CD4-positive, alpha-beta T cell treated with Interleukin-4 for 1 hour (primary cell): ENCODE measurements around the gene ACAP1.

ENCODE experiments used
- DNase-seq, 2 donors: peaks; one replicate each; pipeline ENCODE4 v3.0.0-alpha.2; 2020 to 2022

ACAP1 gene, protein sequence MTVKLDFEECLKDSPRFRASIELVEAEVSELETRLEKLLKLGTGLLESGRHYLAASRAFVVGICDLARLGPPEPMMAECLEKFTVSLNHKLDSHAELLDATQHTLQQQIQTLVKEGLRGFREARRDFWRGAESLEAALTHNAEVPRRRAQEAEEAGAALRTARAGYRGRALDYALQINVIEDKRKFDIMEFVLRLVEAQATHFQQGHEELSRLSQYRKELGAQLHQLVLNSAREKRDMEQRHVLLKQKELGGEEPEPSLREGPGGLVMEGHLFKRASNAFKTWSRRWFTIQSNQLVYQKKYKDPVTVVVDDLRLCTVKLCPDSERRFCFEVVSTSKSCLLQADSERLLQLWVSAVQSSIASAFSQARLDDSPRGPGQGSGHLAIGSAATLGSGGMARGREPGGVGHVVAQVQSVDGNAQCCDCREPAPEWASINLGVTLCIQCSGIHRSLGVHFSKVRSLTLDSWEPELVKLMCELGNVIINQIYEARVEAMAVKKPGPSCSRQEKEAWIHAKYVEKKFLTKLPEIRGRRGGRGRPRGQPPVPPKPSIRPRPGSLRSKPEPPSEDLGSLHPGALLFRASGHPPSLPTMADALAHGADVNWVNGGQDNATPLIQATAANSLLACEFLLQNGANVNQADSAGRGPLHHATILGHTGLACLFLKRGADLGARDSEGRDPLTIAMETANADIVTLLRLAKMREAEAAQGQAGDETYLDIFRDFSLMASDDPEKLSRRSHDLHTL

DNA sequence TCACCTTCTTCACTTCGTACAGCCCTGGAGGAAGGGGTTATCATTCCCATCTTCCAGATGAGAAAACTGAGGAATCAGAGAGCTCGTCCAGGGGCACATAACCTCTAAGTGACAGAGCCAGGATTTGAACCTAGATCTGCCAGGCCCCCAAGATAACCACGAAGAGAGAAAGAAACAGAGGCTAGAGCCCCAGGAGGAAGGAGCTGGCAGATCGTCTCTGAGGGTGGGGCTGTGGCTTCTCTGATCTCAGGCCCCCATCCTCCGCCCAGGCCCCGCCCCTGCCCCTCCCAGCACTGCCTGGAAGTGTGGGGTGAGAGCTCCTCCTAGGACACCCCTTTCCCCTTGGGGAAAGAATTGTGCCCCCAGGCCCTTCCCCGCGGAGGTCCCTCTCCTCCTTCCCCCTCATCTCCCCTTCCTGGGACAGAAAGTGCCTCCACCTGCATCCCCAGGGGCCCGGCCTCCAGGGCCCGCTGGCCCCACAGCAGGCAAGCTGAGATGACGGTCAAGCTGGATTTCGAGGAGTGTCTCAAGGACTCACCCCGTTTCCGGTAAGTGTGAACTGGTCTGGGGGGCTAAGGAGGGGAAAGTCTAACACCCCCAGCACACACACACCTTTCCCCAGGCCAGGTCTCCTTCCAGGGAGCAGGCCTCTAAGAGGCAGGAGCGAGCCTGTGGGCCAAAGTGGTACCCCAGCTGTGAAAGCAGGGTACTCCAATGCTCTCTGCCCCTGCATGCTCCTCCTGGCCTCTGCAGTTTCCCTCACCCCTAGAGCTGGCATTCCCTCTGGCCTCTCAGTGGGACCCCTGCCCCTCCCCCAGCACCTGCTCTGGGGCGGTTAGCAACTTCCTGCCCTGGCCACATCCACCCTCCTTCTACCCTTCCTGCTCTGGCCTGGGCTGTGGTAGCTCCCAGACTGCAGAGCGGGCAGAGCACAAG is at the start of gene ACAP1:
ACAP1 (plus strand) TSS at position 290 of the 936 bp plus-strand sequence; CDS start at position 496, 206 bp downstream.
- peak; percentile 84 to 87 for DNase-seq

DNA sequence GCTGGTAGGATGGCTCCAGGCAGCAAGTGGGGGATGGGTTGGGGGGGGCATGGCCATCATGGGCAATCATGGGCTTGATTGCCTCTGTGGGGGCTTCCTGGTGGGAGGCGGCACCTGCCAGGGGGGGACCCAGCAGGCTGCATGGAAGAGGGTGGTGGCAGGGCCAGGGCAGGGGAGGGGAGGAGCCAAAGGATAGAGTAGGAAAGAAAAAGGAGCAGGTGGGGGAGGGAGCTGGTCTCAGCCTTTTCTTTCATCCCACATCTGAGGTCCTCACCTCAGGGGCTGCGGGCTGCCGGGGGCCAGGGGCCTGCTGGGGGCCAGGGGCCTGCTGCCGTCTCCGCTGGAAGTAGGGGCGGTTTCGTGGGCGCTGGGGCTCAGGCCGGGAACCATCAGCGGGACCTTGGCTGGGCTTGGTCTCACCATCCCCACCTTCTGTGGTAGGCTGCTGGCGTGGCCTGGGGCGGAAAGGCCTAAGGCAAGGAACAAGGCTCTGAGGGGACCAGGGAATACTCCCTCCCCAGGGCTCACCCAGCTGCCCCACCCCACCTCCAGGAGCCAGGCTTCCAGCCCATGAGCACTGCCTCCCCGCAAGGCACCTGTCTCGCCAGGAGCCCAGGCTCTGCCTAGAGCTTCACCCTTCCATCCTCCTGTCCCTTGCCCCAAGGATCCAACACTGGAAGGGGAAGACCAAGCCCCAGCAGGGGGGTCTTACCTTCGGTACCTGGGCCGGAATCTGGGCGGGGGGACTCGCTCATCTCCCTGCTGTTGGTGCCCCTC is 46.9 kb upstream of the ACAP1 start:
- DNase-seq: no peak

DNA sequence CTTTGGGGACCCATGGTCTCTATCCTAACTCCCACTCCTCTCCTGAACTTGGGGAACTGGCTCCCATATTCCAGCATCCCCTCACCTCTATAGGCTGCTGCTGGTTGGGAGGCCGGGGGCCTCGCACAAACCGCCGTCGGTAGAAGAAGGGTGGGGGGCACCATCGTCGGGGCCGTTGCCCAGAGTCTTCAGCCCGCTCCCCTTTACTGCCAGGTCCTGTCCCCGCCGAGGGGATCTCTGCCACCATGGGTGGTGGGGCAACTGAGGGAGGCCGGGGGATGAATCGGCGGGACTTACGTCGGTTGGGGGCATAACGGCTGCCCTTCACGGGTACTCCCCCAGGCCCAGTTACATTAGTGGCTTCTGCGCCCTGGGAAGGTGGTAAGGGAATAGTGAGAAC is 46.2 kb upstream of the ACAP1 start:
- DNase-seq: no peak

DNA sequence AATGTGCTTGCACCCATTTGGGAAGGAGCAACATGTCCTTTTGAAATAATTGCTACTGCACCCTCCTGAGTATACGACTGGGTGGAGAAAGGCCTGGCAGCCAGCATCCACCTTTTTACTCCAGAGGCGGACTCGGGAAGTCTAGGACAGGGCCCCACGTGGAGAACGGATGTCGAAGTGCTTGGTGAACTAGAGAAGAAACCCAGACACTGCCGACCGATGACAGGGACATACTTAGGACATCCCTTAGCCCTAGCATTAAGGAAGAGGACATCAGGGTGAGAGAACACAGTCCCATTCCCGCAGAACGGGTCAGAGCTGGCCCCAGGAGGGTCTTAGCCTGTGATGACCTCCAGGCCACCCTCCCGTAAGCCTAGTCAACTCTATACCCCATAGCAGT is 45.6 kb upstream of the ACAP1 start:
- no peak for DNase-seq

DNA sequence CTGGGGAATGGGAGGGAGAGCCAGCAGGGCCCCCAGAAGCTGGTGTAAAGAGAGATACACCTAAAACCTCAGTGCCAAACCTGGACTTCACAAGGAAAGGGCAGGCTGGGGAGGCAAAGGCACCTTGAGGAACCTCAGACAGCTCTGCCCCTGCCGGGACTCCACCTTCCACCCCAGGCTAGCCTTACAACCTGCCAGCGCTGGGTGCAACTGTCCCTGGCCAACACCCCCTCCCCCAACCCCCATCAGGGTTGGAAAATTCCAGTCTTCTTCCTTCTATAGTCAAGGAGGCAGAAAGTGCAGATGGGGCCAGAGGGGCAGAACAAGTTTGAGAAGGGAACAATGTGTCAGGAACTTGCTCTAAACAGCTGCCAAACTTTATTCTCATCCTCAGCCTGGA is 44.1 kb upstream of the ACAP1 start:
- DNase-seq: no peak

DNA sequence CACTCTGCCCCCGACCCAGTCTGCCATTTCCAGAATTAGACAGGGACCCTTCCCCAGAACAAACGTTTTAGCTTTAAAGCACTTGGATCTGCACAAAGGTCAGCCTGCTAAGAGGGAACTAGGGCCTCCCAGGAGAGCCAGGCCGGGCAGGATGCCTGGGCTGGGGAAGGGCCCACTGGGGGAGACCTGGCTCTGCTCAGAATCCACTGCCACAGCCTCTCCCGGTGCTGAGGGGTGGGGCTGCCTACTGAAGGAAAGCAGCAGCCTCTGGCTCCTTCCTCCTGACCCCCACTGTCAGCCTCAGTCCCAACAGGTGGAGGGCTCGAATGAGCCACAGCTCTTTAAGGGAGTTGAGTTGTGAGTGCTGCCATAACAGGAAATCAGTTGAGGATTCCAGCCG is 43.6 kb upstream of the ACAP1 start:
- no peak for DNase-seq

DNA sequence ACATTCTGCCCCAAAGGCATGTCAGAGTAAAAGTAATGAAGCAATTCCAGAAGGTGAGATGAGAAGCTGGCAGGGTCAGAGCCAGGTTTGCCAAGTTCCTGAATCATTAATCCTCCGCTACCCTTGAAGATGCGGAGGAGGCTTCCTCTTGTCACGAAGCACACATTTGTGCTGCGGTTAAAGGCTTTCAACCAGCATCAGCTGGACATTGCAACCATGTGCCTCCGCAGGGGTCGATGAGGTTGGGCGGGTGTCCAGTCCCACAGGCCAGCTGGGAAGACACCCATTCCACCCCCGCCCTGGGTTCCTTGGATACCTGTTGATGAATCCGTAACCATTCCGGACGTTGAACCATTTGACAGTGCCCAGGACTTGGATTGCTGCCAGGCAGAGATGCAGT is 43.2 kb upstream of the ACAP1 start:
- DNase-seq: no peak

DNA sequence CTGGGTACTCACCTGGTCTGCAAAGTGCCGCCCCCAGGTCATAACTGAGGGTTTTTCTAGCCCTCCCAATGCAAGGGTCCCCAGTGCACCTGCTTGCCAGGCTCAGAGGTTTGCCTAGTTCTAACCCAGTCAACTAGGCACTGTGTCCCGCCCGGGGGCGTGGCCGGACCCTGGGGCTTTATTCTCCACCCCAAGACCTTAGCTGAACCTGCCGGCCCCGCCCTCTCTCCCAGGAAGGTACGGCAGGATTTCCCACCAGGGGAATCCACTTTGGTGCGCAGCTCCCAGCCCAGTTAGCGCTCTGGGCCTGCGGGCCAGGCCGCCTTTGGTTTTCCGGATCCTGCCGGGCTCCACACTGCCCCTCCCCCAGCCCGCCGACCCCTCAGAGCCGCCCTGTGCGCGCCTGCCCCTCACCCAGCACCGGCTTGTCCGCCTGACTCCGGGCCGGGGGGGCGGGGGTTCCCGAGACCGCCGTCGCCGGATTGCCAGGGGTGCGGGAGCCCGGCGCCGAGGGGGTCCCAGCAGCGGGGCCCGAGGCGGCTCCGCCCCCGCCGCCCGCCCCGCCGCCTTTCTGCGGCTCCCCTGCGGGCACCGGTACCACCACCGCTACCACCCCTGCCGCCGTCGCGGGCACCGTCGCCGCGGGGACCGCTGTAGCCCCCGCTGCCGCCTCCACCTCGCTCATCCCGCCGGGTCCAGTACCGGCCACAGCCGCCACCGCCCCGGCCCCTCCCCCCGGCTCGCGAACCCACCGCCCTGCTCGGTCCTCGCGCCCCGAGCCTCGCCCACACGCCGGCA is 42.3 kb upstream of the ACAP1 start:
- DNase-seq: no peak

DNA sequence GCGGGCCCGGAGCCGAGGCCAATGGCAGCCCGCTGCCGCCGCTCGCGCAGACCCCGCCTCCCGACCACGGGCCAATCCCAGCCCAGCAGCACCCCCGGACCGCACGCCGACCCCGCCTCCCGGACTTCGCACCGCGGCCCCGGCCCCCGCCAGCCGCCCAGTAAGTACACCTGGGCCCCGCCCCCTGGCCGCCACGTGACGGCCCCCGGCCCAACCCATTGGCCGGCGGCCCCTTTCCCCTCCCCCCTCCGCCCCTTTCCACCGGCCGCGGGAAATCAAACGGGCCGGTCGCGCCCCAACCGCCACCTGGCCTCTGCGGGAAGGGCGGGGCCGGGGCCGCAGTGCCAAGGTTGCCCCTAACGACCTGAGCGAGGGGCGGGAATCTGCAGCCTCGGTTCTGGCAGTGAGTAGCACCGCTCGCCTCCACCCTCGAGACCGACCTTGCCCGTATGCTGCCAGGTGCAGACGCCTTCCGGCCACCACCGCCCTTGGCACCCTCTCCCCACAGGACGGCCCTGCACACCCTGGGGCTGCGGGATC is 41.6 kb upstream of the ACAP1 start, which contains the start of gene YBX2:
YBX2 (minus strand) TSS at position 26 of the 540 bp plus-strand sequence. CDS start 139 bp downstream, outside the sequence.
- DNase-seq: peak; percentile 85

DNA sequence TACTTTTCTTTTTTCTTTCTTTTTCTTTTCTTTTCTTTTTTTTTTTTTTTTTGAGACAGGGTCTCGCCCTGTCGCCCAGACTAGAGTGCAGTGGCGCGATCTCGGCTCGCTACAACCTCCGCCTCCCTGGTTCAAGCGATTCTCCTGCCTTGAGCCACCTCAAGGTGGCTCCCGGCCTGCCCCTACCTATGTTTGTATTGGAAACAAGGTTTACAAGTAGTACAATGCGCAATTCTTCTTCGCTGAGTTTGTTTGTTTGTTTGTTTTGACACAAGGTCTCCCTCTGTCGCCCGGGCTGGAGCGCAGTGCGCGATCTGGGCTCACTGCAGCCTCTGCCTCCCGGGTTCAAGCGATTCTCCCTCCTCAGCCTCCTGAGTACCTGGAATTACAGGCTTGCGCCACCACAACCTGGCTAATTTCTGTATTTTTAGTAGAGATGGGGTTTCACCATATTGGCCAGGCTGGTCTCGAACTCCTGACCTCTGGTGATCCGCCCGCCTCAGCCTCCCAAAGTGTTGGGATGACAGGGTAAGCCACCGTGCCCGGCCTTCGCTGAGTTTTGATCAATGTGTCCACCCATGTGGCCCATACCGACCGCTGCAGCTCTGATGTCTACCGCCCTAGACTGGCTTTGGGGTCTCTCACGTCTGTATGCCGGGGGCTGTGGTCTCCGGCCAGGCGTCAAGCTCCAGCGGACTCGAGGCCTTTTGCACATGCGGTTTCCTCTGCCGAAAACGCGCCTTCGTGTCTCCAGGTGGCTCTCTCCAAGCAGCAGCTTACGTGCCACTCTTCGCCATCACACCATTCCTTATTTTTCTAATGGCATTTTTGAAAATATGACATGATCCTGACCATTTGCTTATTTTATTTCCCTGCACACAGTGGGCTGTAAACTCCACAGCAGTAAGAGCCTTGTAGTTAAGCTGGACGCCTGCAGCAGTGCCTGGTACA is 40.8 kb upstream of the ACAP1 start:
- DNase-seq: no peak

DNA sequence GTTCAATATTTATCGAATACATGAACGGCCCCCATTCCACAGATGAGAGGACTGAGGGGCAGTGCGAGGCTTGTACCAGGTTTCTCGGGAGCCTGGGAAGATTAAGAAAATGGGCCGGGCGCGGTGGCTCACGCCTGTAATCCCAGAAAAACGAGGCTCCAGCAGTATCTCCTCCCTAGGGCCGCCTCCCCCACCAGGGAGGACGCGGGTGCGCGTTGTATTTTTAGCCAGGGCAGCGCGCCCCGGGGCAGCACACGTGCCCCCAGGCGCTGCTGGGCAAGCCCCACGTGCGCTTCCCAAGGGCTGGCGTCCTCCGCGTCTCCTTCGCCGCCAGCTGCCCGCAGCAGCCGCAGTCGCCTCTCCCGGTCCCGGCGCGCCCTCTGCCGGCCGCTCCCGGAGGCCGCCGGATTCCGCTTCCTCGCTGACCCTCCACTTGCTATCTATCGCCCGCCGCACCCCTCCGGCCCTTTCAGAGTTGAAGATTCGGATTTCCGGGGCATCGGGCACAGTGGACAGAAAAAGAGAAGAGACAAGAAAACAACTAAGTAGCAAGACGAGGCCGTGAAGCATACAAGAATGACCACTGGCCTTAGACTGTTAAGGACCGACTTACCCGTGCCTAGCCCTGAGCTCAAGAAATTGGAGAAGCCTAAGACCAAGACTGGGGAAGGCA is 40.0 kb upstream of the ACAP1 start:
- peak; percentile 70 to 71 for DNase-seq

DNA sequence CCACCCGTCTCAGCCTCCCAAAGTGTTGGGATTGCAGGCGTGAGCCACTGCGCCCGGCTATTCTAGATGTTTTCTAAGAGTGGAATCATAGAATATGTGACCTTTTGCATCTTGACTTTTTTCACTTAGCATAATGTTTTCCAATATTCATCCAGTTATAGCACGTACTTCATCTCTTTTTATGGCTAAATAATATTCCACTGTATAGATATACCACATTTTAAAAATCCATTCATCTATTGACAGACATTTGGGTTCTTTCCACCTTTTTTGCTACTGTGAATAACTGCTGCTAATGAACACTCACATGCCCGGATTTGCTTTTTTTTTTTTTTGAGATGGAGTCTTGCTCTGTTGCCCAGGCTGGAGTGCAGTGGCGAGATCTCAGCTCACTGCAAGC is 32.1 kb upstream of the ACAP1 start:
- no peak for DNase-seq

DNA sequence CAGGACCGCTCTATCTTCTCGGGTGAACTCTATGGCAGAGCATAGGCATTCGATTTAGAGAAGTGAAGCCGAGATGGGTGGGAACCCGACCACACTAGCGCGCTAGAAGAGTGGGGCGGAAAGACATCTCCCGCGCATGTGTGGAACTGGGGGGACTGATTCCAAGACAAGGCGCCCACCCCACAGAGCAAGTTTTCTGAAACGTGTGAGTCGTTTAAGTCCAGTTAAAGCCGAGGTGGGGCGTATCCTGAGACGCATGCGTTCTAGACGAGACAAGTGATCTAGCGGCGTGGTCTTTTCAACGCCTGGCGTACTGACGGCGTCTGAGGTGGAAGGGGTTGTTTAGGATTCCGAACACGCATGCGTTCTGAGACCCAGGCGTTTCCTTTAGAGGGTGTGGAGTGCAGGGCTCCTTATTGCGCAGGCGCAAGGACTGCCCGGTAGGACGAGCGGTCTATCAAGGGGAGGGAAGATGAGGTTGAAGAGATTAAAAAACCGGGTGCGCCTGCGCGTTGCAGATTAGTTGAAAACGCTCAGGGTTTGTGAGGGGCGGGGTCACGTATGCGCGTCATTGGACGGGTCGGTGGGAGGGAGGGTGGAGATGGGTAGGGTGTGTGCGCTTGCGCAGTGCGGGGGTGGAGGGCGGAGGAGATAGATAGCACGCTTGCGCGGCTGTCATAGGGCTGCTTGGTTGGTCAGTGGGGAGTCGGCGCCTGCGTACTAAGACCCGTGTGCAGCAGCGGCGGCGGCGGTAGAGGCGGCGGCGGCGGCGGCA is 29.2 kb upstream of the ACAP1 start, which contains the start of gene EIF5A:
EIF5A (plus strand) TSS at position 718 of the 775 bp plus-strand sequence. CDS start 2,008 bp downstream, outside the sequence.
- peak; percentile 100 for DNase-seq

DNA sequence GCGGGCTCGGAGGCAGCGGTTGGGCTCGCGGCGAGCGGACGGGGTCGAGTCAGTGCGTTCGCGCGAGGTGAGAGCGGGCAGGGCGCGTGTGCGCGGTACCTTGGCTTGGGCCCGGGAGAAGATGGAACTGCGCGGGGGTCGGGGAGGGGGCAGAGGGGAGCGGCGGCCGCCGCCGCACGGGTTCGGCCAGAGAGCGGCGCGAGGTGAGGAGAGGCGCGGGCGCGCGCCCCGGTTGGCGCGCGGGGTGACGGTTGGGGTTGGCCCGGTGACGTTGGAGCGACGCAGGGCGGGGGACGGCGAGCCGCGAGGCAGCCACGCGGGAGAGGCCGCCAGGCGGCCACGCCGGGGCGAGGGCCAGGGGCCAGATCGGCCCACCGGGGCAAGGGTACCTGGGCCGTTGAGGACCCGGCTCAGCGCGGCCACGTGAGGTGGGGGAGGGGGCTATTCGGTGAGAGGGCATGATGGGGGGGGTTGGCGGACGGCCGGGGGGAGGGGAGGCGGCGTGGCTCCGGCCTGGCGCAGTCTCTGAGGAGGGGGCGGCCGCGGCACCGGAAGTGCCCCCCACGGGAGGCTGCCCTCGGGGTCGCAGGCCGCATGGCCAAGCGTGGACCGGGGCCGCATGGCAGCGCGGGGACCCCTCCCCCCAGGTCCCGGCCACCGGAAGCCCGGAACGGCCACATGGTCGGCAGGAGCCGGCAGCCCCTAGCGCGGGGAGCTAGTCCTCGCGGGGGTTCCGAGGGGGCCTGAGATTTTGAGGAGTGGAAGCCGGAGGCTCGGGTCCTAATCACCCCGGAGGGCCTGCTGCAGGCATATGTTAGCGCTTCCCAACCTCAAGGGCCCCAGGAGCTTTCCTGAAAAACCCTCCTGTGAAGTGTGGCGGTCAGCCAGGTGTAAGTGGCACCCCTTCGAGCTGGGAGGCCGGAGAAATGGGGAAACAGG is 28.4 kb upstream of the ACAP1 start:
- DNase-seq: peak in 1 of 2 donors; percentile 63

DNA sequence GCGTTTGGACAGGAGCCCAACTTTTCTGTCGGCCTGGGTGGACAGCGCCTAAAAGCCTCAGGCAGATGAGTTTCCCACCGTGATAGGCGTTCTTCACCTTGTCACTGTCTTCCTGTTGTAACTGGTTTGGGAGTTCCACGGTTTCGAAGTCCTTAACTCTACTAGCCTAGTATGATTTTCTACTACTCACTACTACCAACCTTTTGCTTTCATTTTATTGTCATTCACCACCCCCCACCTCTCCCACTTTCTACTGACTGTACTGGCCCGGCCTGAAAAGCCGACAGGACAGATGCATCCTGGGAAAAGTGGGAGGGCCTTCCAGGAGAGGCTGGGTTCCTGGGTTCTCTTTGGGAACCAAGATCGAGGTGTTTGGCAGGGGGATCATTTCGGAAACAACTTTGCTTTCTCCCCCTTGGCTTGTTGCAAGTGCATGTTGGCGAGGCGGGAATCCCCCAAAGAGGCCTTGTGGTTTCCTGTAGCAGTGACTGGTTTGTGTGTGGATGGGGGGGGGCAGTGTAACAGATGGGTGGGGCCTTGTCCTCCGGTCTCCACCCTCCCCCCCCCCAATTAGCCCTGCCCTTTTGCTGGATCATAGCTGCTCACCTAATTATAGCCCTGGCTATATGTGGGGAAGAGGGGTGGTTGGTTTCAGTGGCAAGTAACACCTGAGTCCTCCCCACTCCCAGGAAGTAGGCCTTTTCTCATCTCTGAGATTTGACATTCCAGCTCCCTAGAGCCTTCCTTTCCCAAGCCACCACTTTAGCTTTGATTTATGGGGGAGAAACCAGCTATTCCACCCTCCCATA is 27.5 kb upstream of the ACAP1 start:
- DNase-seq: peak; percentile 94 to 96

DNA sequence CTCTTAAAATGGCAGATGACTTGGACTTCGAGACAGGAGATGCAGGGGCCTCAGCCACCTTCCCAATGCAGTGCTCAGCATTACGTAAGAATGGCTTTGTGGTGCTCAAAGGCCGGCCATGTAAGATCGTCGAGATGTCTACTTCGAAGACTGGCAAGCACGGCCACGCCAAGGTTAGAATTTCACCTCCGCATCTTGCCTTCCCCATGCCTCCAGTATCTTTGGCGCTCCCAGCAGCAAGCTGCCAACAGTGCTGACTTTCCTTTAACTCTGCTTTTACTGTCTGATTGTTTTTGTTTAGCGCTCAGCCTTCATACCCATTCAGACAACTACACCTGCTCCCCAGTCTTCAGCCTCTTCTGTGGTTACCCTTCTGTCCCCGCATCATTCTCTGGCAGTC is 26.7 kb upstream of the ACAP1 start:
- no peak for DNase-seq
